Measurements from ENCODE around the gene FTSJ1.

Gene FTSJ1

GRCh38 chrX:48532161-48532560, 56.2 kb downstream of the FTSJ1 start:
- TF ChIP-seq CTCF (IDR thresholded peaks at IDR 0.05; ENCODE audit: low read depth, low read length, missing control alignments), result no peak
- no peak overlapping the region for H3K4me3 ChIP-seq (replicated peaks; ENCODE audit: low read depth, low read length)
- DNase-seq (ENCODE audit: extremely low read depth, low read depth), result no peak

- H3K4me3 ChIP-seq (replicated peaks; ENCODE audit: low read depth, low read length), result no peak overlapping the region
- DNase-seq (ENCODE audit: extremely low read depth, low read depth), result no peak
- no peak for TF ChIP-seq CTCF (IDR thresholded peaks at IDR 0.05; ENCODE audit: low read depth, low read length, missing control alignments)
These were observed 57.2 kb downstream of the FTSJ1 start for GRCh38 chrX:48533165-48533564.
